Medulla oblongata (tissue), 1 donor: Measurements from ENCODE around the gene TBC1D5.
"Not testable (repeated sequence)": the region's sequence is repeated elsewhere in the genome, so short reads cannot be mapped to it uniquely, and the experiment has no call there.

ENCODE experiments used
- DNase-seq: peaks from one replicate; pipeline ENCODE4 v3.0.0-alpha.2; 2015; ENCODE audit errors: extremely low spot score

Gene TBC1D5

DNA sequence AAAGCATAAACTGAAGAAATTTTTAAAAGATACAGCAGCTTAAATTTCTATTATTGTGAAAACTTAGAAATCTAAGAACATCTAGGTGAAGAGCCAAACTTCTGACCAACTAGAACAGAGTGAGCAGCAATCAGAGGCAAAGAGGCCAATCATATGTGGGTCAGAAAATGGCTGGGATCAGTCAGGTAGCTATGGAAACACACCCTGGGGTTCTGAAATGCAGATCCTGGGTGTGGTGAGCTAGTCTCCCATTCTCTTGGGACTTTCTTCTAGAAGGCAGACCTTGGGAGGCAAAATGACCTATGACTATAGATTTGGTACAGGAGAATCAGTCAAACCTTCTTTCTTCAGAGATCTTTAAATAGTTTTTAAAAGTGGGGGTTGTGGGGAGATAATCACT lies 385.8 kb downstream of the TBC1D5 start:
- no peak for DNase-seq

GRCh38 chr3:17355591-17355990 lies 386.8 kb downstream of the TBC1D5 start:
- DNase-seq = no peak

- DNase-seq = no peak
These were observed 388.1 kb downstream of the TBC1D5 start for GRCh38 chr3:17354341-17354740.

- DNase-seq = no peak
These were observed 389.8 kb downstream of the TBC1D5 start for GRCh38 chr3:17352620-17353019.

DNA sequence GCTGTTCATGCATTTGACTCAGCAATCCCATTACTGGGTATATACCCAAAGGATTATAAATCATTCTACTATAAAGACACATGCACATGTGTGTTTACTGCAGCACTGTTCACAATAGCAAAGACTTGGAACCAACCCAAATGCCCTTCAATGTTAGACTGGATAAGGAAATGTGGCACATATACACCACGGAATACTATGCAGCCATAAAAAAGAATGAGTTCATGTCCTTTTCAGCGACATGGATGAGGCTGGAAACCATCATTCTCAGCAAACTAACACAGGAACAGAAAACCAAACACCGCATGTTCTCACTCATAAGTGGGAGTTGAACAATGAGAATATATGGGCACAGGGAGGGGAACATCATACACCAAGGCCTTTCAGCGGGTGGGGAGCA lies 391.2 kb downstream of the TBC1D5 start:
- DNase-seq = not testable (repeated sequence)

DNA sequence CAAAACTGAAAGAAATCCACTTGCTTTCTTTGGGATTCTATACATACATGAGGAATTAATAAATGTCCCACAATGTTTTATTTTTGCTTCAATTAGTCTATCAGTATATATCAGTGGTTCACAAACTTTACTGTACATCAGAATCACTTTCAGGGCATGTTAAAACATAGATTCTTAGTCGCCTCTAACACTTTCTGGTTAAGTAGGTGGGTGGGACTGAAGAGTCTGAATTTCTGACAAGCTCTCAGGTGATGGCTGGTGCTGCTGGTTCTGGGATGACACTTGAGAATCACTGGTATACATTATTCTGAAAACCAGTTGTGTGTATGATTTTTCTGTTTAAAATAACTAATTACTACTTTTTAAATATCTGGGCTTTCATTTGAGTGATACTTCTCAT lies 393.3 kb downstream of the TBC1D5 start:
- no peak for DNase-seq

DNA sequence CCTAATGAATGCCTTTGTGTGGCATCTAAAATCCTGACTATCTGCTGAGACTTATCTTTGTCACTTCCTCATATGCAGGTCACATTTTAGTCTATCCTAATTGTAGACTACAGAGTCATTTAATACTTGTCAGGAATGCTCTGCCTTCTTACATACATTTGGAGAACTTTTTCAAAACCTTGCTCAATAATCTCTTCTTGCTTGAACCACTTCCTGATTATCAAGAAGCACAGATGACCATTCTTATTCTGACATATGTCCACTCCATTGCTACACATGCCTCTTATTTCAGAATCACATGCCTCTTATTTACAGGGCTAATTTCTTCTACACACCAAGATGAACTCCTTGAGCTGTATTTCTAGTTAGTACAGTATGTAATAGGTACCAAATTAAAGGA lies 400.3 kb downstream of the TBC1D5 start:
- no peak for DNase-seq

DNA sequence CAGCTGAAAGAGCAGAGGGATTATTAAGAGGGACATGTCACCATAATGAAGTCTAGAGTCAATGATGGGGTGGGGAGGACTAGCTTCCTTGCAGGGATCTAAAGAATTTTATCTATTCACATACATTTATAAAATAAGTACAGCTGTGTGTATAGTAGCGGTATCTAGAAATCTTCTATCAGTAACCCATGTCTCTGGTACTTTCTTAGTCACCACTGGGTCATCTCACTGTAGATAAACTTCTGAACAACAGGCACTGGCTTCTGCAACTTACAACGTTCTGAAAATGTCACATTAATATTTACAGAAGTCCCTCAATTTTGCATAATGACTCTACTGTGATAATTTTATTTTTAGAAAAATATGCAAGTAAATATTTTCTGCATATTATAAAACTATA lies 401.7 kb downstream of the TBC1D5 start:
- no peak for DNase-seq

DNA sequence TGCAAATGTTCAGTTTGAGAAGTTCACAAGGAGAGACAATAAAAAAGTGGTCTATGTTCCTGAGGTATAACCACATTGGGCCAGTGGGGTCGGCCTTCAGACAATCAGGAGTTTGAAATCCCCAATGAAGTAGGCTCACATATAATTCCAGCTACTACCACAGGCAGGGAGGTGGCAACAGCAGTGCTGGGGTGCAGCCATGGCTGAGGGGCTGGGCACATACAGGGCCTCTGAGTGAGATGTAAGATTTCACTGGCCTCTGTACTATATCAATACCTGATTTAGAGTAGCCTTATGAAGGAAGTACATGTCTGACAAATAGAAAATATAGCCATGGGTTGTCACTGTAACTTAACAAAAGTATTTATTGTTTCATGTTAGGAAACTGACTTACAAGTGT lies 402.2 kb downstream of the TBC1D5 start:
- DNase-seq = no peak

- DNase-seq = no peak
These were observed 403.3 kb downstream of the TBC1D5 start for GRCh38 chr3:17339132-17339575.

- no peak for DNase-seq
These were observed 406.1 kb downstream of the TBC1D5 start for GRCh38 chr3:17336291-17336690.

GRCh38 chr3:17333893-17334292 lies 408.5 kb downstream of the TBC1D5 start:
- DNase-seq = no peak

DNA sequence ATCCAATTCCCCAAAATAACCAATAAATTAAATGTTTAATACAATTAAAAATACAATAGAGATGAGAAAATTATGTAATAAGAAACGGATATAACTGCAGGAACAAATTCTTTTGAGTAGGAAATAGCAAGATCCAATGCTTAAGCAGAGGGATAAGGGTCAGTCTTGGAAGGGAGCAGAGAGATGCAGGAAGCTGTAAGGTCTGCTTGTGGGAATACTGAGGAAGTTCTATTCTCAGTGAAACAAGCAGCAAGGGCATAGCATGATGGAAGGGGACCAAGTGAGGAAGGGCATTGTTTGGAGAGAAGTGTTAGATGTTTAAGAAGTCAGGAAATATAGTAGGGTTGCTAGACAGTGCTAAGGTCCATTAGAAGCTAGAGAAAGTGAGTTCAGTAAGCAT lies 409.0 kb downstream of the TBC1D5 start:
- no peak for DNase-seq

DNA sequence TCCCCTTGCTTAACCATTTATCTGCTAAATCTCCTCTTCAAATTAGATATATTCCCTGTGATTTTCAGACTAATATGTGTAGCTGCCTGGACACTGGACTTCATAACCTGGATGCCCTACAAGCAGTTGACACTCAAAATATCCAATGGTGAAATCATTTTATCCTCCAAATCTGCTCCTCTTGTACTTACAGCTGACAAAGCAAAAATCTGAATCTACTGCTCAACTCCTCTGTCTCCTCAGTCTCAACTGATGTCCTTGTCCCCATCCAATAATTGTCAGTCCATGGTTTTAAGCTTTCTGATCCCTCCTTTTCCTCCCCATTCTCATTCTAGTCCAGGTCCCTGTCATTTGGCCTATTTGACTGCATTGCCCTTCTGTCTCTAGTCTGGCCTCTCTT lies 411.8 kb downstream of the TBC1D5 start:
- DNase-seq = no peak

DNA sequence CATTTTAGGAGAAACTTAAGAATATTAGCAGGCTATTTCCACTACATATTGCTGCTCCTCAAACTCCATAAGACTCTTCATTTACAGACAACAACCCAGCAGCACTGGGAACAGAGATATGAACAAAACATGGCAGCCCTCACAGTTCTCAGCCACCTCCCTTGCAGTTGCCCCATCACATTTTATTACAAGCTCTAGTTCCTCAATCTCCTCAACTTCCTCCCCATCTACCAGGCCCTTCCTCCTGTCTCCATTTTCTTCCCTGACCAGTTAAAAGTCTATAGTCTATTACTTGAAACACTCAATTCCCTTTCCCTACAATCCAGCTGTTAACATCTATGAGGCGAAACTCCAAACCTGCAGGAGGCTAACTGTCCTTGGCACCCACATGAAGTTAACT lies 412.5 kb downstream of the TBC1D5 start:
- DNase-seq = no peak

- no peak for DNase-seq
These were observed 420.2 kb downstream of the TBC1D5 start for GRCh38 chr3:17322106-17322793.

- no peak for DNase-seq
These were observed 422.2 kb downstream of the TBC1D5 start for GRCh38 chr3:17320266-17320665.

DNA sequence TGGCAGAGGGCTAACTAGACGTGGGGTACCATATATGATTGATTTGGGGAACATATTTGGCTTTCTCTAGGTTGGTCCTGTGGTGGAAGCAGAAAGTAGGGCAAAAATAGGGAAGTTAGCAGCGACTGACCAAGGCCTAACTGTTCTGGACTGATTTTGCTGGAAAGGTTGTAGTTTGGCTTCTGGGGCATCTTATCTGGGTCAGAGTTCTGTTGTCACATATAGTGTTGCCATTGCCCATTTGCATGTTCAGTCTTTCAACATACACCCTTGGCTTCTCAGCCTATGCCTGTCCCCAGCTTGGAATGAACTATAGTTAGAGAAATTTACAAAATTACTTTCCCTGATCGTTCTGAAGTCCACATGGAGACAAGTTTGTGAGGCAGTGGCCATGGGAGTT lies 426.5 kb downstream of the TBC1D5 start:
- DNase-seq = no peak

- no peak for DNase-seq
These were observed 428.3 kb downstream of the TBC1D5 start for GRCh38 chr3:17314171-17314570.

GRCh38 chr3:17313746-17314145 lies 428.7 kb downstream of the TBC1D5 start:
- no peak for DNase-seq

DNA sequence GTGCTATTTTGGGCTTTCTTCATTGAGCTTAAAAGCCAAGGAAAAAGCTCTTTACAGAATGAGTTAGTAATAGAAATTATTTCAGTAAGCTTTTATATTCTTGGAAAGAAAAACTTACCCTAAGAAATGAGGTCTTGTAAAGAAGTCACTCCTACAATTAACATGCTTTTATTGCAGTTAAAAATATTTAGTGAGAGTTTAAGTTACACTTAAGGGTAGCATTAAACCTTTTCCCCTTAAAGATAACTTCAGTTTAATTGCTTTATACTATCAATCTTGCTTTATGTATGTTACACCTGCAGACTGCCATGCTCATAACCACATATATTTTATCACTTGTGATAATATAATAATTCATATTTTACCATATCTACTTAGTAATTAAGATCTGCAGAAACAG lies 431.4 kb downstream of the TBC1D5 start:
- DNase-seq = no peak

- DNase-seq = no peak
These were observed 434.5 kb downstream of the TBC1D5 start for GRCh38 chr3:17307887-17308286.

DNA sequence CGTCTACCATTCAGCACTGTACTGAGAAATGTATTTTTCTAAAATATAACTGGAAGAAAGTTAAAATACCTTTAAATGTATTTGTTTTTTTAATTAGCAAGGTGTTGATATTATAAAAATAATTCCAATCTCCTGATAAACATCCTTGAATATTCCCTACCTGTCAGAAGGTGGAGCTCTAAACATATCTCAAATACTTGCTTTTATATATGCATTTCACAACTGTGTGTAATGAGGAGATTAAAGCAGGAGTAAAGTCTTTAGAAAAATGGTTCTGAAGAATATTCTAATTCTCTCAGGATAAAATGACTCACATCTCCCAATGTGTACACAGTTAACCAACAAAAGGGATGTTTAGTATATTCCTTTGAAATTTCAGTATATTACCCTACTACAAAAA lies 434.9 kb downstream of the TBC1D5 start:
- no peak for DNase-seq

GRCh38 chr3:17304969-17305368 lies 437.5 kb downstream of the TBC1D5 start:
- DNase-seq = no peak
